Eye (tissue), 1 donor: ENCODE data around the gene UBE2R2.
"Not testable (repeated sequence)": the region's sequence is repeated elsewhere in the genome, so short reads cannot be mapped to it uniquely, and the experiment has no call there.

Experiments used
- DNase-seq: peaks from one replicate; pipeline ENCODE4 v3.0.0-alpha.2; 2015

Gene UBE2R2

GRCh38 chr9:33932078-33932807, 115.3 kb downstream of the UBE2R2 start:
- no peak for DNase-seq

GRCh38 chr9:33934188-33934878, 117.4 kb downstream of the UBE2R2 start:
- no peak for DNase-seq

GRCh38 chr9:33939924-33940874, 123.2 kb downstream of the UBE2R2 start:
- DNase-seq, result no peak

- no peak for DNase-seq
Observed at GRCh38 chr9:33942471-33943083, 125.6 kb downstream of the UBE2R2 start.

- DNase-seq, result no peak
Observed at GRCh38 chr9:33943389-33943788, 126.4 kb downstream of the UBE2R2 start.

GRCh38 chr9:33946779-33947535, 130.0 kb downstream of the UBE2R2 start:
- no peak for DNase-seq

- DNase-seq, result no peak
Observed at GRCh38 chr9:33950371-33950770, 133.4 kb downstream of the UBE2R2 start.

GRCh38 chr9:33952066-33952465, 135.1 kb downstream of the UBE2R2 start:
- no peak for DNase-seq

GRCh38 chr9:33956544-33956943, 139.6 kb downstream of the UBE2R2 start:
- DNase-seq, result no peak

- DNase-seq, result no peak
Observed at GRCh38 chr9:33959725-33960124, 142.8 kb downstream of the UBE2R2 start.

- DNase-seq, result not testable (repeated sequence)
Observed at GRCh38 chr9:33962468-33962867, 145.5 kb downstream of the UBE2R2 start.

- DNase-seq, result no peak
Observed at GRCh38 chr9:33964086-33964768, 147.3 kb downstream of the UBE2R2 start.
